Renal cortex interstitium (tissue), 11 donors: ENCODE data around the gene WDR27. TPM values are rescaled to one million over a fixed set of nuclear protein-coding genes. Genes with fewer than 3 reads are reported as not detected.

Experiments used
- DNase-seq, 11 donors: peaks; one replicate each; pipeline ENCODE4 v3.0.0-alpha.2; 2013; ENCODE audit warnings: low read depth in 9 of 11, low spot score in 4 of 11; ENCODE audit errors: extremely low read depth in 1 of 11
- polyA plus RNA-seq, 3 donors: library from polyadenylated mRNA; unstranded; fragments of 120-200 nt; gene quantifications; one replicate each; pipeline ENCODE4 v1.2.1, GENCODE V29; 2013; ENCODE audit not compliant: insufficient read length in 3 of 3

Gene WDR27
- polyA plus RNA-seq, 3 donors, result 44.0 to 105 (median 56.7) TPM

GRCh38 chr6:169579407-169580111 is 122.3 kb downstream of the WDR27 start:
- DNase-seq, result no peak

GRCh38 chr6:169577974-169578373 is 123.9 kb downstream of the WDR27 start:
- DNase-seq, result no peak

GRCh38 chr6:169577236-169577635 is 124.6 kb downstream of the WDR27 start:
- DNase-seq, result no peak

- DNase-seq, result no peak
Observed at GRCh38 chr6:169575821-169576220, 126.0 kb downstream of the WDR27 start.

- no peak for DNase-seq
Observed at GRCh38 chr6:169575365-169575764, 126.5 kb downstream of the WDR27 start.

GRCh38 chr6:169574420-169574819 is 127.4 kb downstream of the WDR27 start:
- DNase-seq, result no peak

GRCh38 chr6:169573883-169574282 is 127.9 kb downstream of the WDR27 start:
- DNase-seq, result no peak

GRCh38 chr6:169571123-169571962 is 130.5 kb downstream of the WDR27 start:
- no peak for DNase-seq

- no peak for DNase-seq
Observed at GRCh38 chr6:169568314-169569087, 133.3 kb downstream of the WDR27 start.

GRCh38 chr6:169567819-169568218 is 134.0 kb downstream of the WDR27 start:
- no peak for DNase-seq

GRCh38 chr6:169566961-169567750 is 134.7 kb downstream of the WDR27 start:
- no peak for DNase-seq

GRCh38 chr6:169566319-169566718 is 135.5 kb downstream of the WDR27 start:
- no peak for DNase-seq

- no peak for DNase-seq
Observed at GRCh38 chr6:169564453-169565240, 137.2 kb downstream of the WDR27 start.

GRCh38 chr6:169561665-169562064 is 140.2 kb downstream of the WDR27 start:
- DNase-seq, result no peak

- DNase-seq, result no peak
Observed at GRCh38 chr6:169559592-169559991, 142.2 kb downstream of the WDR27 start.

- no peak for DNase-seq
Observed at GRCh38 chr6:169558774-169559441, 142.9 kb downstream of the WDR27 start.

GRCh38 chr6:169558378-169558773 is 143.5 kb downstream of the WDR27 start:
- no peak for DNase-seq

- DNase-seq, result no peak
Observed at GRCh38 chr6:169557887-169558286, 143.9 kb downstream of the WDR27 start.
